Stimulated activated naive CD8-positive, alpha-beta T cell treated with anti-CD3 and anti-CD28 coated beads, Interleukin-15, amount 100 ng/mL, for 72 hours (primary cell): Measurements from ENCODE around the gene ST6GALNAC3.
"Not testable (repeated sequence)": the region's sequence is repeated elsewhere in the genome, so short reads cannot be mapped to it uniquely, and the experiment has no call there.

Source experiments
- ATAC-seq: fragments of 150-1000 bp; cut with Tn5 transposase; 2 replicates; pipeline ENCODE4 v1.10.0; 2021; ENCODE audit warnings: mild to moderate bottlenecking, moderate library complexity
- DNase-seq, 2 donors: peaks; one replicate each; pipeline ENCODE4 v3.0.0; 2021 to 2022
- H3K27ac Mint-ChIP-seq, 2 donors: one replicate each; pipeline ENCODE4 v1.8.0; 2022; ENCODE audit warnings: mild to moderate bottlenecking in 2 of 2, mixed read lengths in 2 of 2, moderate library complexity in 2 of 2
- H3K27me3 Mint-ChIP-seq: one replicate; pipeline ENCODE4 v1.8.0; 2022; ENCODE audit warnings: mixed read lengths
- H3K4me1 Mint-ChIP-seq: one replicate; pipeline ENCODE4 v1.8.0; 2022; ENCODE audit warnings: mild to moderate bottlenecking, mixed read lengths
- H3K4me3 Mint-ChIP-seq, 2 donors: one replicate each; pipeline ENCODE4 v1.8.0; 2022; ENCODE audit warnings: mild to moderate bottlenecking in 2 of 2, mixed read lengths in 2 of 2, moderate library complexity in 1 of 2
- H3K9me3 Mint-ChIP-seq, 2 donors: one replicate each; pipeline ENCODE4 v1.8.0; 2022; ENCODE audit warnings: mixed read lengths in 2 of 2

Gene ST6GALNAC3

GRCh38 chr1:76615253-76616035, 540.9 kb downstream of the ST6GALNAC3 start:
- no peak overlapping the region for H3K4me3 Mint-ChIP-seq
- ATAC-seq, result no peak
- H3K4me1 Mint-ChIP-seq, result no peaks in the 10 kb centered on the region
- no peak overlapping the region for H3K27ac Mint-ChIP-seq
- DNase-seq, result no peak
- no peaks in the 10 kb centered on the region for H3K27me3 Mint-ChIP-seq
- H3K9me3 Mint-ChIP-seq, result no peaks in the 10 kb centered on the region

GRCh38 chr1:76620371-76620770, 545.8 kb downstream of the ST6GALNAC3 start:
- ATAC-seq, result no peak
- no peaks in the 10 kb centered on the region for H3K9me3 Mint-ChIP-seq
- no peak overlapping the region for H3K4me3 Mint-ChIP-seq
- H3K4me1 Mint-ChIP-seq, result no peaks in the 10 kb centered on the region
- no peak overlapping the region for H3K27ac Mint-ChIP-seq
- H3K27me3 Mint-ChIP-seq, result no peaks in the 10 kb centered on the region
- DNase-seq, result no peak

DNA sequence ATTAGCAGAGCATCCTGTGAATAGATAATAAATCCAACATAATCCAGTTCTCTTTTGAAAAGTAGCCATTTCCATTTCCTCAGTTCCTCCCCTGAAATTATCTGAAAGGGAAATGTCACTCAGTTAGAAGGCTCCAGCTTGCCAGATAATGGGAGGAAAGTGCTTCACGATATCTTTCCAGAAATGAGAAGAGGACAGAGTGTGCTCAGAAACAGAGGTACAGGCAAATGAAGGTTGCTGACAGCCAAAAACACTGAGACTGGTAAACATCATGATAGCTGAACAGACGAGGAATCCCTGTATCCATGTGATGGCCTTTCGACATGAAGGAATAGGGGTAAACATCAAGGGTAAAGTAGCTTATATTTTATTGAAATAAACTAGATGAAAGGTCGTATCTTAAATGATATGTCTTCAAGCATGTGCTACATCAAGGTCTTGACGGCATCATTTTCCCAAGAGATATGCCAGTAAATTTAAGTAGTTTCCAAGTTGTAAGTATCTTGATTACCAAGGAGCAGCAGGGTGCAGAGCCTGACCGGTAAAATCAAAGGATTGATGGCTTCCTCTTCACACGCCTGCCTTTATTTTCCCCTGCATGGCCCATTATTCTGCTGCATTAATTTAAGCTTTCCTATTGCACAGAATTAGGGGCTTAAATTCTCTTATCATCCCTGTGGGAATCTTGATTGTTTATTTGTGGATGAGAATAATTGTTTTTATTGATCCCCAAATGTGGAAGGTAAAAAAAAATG, 548.4 kb downstream of the ST6GALNAC3 start:
- Mint-ChIP-seq H3K4me3 (no peak overlapping the region), H3K27me3 (no peaks in the 10 kb centered on the region), H3K4me1 (no peaks in the 10 kb centered on the region), H3K27ac (no peak overlapping the region), H3K9me3 (no peaks in the 10 kb centered on the region)
- no peak for ATAC-seq
- no peak for DNase-seq

DNA sequence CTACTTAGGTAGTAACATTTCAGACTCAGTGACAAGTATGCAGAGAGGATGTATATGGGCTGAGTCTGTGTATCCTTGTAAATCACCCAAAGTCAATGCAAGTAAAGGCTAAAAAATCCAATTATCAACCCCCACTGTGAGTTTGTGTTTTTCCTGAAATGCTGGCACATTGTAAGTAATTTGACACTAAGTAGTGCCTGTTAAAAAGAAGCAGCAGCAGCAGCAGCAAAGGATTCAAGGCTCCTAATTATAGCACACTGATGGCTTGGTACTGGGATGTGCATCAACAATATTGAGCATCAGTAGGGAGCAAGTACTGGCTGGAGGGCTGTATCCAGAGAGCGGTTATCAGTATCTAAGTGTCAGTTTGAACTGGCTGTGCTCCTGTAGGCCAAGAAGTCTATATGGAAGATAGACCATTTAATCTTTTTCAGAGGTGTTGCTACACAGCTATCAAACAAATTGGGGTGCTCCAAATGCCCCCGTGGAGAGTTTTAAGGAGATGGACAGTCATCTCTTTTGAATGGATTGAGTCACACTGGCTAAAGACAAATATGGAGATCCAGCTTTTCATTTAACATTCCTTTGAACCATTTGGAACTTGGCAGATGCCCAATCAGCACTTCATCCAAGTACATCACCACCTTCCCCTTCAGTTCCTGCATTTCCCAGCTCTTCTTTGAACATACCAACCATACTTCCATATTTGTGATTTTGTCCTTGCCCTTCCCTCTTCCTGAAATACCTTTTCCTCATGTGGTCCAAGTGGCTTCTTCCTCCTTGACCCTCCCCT, 551.5 kb downstream of the ST6GALNAC3 start:
- Mint-ChIP-seq H3K27me3 (no peaks in the 10 kb centered on the region), H3K4me3 (no peak overlapping the region), H3K9me3 (peaks cover 0 to 6% of the 10 kb centered on the region in 2 donors), H3K27ac (peak overlapping the region in 1 of 2 donors; percentile 6), H3K4me1 (no peaks in the 10 kb centered on the region)
- ATAC-seq, result no peak
- DNase-seq, result no peak

GRCh38 chr1:76627498-76627897, 553.0 kb downstream of the ST6GALNAC3 start:
- Mint-ChIP-seq H3K9me3 (peaks cover 0 to 6% of the 10 kb centered on the region in 2 donors), H3K27me3 (no peaks in the 10 kb centered on the region), H3K4me3 (no peak overlapping the region), H3K27ac (no peak overlapping the region), H3K4me1 (no peaks in the 10 kb centered on the region)
- DNase-seq, result no peak
- no peak for ATAC-seq

DNA sequence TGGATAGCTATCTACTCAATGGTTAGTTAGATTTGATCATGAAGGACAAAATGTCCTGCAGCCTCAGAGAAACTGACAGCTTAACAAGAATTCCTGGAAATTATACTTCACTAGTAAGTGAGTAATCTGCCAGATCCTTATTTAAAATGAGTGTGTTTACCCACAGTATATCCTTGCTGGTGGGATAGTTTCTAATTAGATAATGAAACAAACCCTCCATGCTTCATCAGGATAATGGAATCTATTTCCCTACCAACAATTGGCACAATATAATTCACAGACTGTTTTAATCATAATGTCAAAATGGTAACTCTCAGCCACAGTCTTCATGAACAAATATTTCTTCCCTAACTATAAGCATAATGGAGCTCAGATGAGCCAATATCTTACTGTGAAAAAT, 553.4 kb downstream of the ST6GALNAC3 start:
- Mint-ChIP-seq H3K4me3 (no peak overlapping the region), H3K9me3 (peaks cover 0 to 6% of the 10 kb centered on the region in 2 donors), H3K4me1 (no peaks in the 10 kb centered on the region), H3K27me3 (no peaks in the 10 kb centered on the region), H3K27ac (no peak overlapping the region)
- ATAC-seq, result no peak
- no peak for DNase-seq

- Mint-ChIP-seq H3K9me3 (peaks cover 0 to 6% of the 10 kb centered on the region in 2 donors), H3K4me3 (no peak overlapping the region), H3K27me3 (no peaks in the 10 kb centered on the region), H3K27ac (no peak overlapping the region), H3K4me1 (no peaks in the 10 kb centered on the region)
- no peak for ATAC-seq
- DNase-seq, result no peak
Observed at GRCh38 chr1:76632136-76632535, 557.6 kb downstream of the ST6GALNAC3 start.

DNA sequence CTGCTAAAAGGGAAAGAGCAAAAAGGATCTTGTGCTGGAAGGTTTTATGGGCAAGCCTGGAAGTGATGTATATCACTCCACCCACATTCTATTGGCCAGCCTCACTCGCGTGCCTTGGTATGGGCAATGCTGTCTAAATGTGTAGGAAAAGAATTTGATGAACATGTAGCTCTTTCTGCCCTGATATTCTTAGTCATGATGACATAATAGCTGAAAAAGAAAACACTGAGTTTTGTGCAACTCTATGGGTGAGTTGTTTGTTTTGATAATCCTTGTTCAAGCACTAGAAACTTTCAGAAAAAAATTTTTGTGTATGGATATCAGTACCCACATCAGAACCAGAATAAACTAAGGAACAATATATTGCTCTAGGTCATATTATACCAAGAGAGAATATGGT, 561.2 kb downstream of the ST6GALNAC3 start:
- H3K27ac Mint-ChIP-seq, result no peak overlapping the region
- DNase-seq (no peak), ATAC-seq (no peak)
- no peak overlapping the region for H3K4me3 Mint-ChIP-seq
- no peaks in the 10 kb centered on the region for H3K9me3 Mint-ChIP-seq
- H3K27me3 Mint-ChIP-seq, result no peaks in the 10 kb centered on the region
- H3K4me1 Mint-ChIP-seq, result no peaks in the 10 kb centered on the region

DNA sequence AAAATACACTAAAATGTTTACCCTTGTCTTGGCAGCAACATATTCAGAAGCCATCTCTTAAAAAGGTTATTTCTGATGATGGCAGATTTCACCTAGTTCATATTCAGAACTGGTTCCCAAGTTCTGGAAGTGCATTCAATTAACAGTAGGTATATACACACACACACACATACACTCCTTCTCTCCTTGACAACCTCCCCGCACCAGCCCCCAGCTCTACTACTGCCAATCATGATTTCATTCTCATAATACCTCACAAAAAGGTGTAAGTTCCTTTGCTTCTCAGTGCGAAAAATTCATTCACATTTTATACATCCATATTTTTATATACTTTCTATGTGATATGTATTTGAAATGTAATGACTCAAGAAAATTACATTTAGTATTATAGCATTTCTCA, 564.6 kb downstream of the ST6GALNAC3 start:
- H3K9me3 Mint-ChIP-seq, result peaks cover 6 to 9% of the 10 kb centered on the region in 2 donors
- DNase-seq (no peak), ATAC-seq (no peak)
- no peak overlapping the region for H3K4me3 Mint-ChIP-seq
- H3K27ac Mint-ChIP-seq, result no peak overlapping the region
- no peaks in the 10 kb centered on the region for H3K4me1 Mint-ChIP-seq
- no peaks in the 10 kb centered on the region for H3K27me3 Mint-ChIP-seq

DNA sequence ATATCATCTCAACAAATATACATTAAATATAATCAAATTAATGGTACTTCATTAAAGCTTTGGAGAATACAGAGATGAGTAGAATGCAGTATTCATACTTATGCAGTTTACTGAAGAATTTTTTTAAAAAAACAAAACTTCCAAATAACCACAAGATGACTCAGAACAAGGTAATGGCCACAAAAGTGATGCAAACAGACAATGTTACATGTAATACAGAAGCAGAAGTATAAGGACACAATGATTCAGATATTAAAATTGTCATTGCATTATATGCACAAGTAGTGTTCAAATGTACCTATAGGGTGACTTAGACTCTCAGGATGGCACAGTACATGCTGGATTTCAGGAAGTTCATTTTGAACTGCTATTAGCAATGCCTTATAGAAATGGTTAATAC, 565.5 kb downstream of the ST6GALNAC3 start:
- ATAC-seq, result peak; percentile 73
- Mint-ChIP-seq H3K27ac (peak overlapping the region in 1 of 2 donors; percentile 47), H3K27me3 (no peaks in the 10 kb centered on the region), H3K4me3 (no peak overlapping the region), H3K9me3 (peaks cover 6 to 9% of the 10 kb centered on the region in 2 donors), H3K4me1 (no peaks in the 10 kb centered on the region)
- no peak for DNase-seq

- H3K9me3 Mint-ChIP-seq, result peaks cover 6 to 9% of the 10 kb centered on the region in 2 donors
- H3K27ac Mint-ChIP-seq, result no peak overlapping the region
- H3K4me1 Mint-ChIP-seq, result no peaks in the 10 kb centered on the region
- no peaks in the 10 kb centered on the region for H3K27me3 Mint-ChIP-seq
- no peak overlapping the region for H3K4me3 Mint-ChIP-seq
- no peak for DNase-seq
- no peak for ATAC-seq
Observed at GRCh38 chr1:76640723-76641122, 566.2 kb downstream of the ST6GALNAC3 start.

DNA sequence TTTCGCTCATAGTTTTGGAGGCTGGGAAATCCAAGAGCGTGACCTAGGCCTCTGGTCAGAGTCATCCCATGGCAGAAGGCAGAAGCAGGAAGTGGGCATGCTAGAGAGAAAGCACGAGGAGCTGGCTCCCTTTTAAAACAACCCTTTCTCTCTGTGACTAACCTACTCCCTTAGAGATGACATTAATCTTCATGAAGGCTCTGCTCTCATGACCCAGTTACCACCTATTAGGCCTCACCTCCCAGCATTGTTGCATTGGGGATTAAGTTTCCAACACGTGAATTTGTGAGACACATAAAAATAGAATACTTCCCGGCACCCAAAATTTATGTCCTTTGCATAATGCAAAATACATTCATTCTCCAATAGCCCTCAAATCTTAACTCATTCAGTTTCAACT, 569.6 kb downstream of the ST6GALNAC3 start:
- no peak overlapping the region for H3K27ac Mint-ChIP-seq
- H3K4me1 Mint-ChIP-seq, result no peaks in the 10 kb centered on the region
- no peak overlapping the region for H3K4me3 Mint-ChIP-seq
- DNase-seq (no peak), ATAC-seq (no peak)
- H3K27me3 Mint-ChIP-seq, result no peaks in the 10 kb centered on the region
- H3K9me3 Mint-ChIP-seq, result peaks cover 6 to 9% of the 10 kb centered on the region in 2 donors

DNA sequence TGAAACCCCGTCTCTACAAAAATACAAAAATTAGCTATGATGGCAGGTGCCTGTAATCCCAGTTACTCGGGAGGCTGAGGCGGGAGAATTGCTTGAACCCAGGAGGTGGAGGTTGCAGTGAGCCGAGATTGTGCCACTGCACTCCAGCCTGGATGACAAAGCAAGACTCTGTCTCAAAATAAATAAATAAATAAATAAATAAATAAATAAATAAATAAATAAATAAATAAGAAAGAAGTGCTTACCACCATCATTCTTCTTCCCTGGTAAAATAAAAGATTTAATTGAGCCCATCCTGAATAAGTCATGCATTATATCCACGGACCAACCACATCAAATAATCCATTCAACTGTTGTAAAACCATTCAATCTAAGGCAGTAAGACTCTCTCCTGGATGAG, 578.3 kb downstream of the ST6GALNAC3 start:
- H3K4me1 Mint-ChIP-seq, H3K4me3 Mint-ChIP-seq, H3K27me3 Mint-ChIP-seq, DNase-seq, H3K27ac Mint-ChIP-seq, ATAC-seq: not testable (repeated sequence)
- H3K9me3 Mint-ChIP-seq, result peaks cover 15 to 24% of the 10 kb centered on the region in 2 donors

GRCh38 chr1:76657623-76658022, 583.1 kb downstream of the ST6GALNAC3 start:
- Mint-ChIP-seq H3K4me3 (no peak overlapping the region), H3K4me1 (no peaks in the 10 kb centered on the region), H3K27me3 (peaks cover 10% of the 10 kb centered on the region), H3K9me3 (peaks cover 0 to 19% of the 10 kb centered on the region in 2 donors), H3K27ac (no peak overlapping the region)
- ATAC-seq (no peak), DNase-seq (no peak)

DNA sequence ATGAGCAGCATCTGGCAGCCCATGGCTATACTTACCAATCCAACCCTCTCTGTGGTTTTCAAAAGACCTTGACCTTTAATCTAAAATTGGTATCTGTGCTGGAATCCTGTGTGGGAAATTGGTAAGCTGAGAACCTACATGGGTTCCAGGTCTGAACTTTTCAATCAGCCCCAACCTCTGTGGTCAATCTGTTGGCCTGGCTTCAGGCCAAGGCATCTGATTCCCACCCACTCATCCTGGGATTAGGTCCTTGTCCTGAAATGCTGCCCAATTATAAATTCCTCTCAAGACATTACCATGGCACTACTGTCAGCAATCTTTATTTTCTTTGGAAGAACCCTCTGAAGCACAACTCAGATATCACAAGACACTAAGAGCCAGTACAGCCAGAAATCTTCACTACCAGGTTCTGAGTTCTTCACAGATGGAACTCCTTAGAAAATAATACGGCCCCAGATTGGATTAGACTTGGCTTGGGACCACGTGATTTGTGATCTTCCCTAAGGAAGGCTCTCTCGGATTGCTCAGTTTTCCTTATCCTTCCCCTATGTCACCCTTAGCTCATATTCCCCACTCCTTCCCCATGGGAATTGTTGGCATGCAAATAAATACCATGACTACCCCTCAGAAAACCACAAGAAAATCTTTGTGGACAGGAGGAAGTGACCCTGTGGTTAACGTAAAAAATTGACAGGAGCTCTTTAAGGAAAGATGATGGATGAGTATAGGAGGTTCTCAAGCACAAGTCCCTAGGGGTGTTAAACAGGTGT, 584.8 kb downstream of the ST6GALNAC3 start:
- Mint-ChIP-seq H3K27ac (no peak overlapping the region), H3K4me1 (no peaks in the 10 kb centered on the region), H3K9me3 (peaks cover 3 to 19% of the 10 kb centered on the region in 2 donors), H3K27me3 (peaks cover 10% of the 10 kb centered on the region), H3K4me3 (no peak overlapping the region)
- no peak for DNase-seq
- ATAC-seq, result no peak
